HepG2 (cell line): ENCODE measurements around the gene COMT. TPM values are rescaled to one million over a fixed set of nuclear protein-coding genes. Genes with fewer than 3 reads are reported as not detected.
"Not testable (repeated sequence)": the region's sequence is repeated elsewhere in the genome, so short reads cannot be mapped to it uniquely, and the experiment has no call there.

Source experiments
- ATAC-seq: fragments of 200-7000 bp; cut with Tn5 transposase; 3 replicates; pipeline ENCODE4 v1.9.1; 2020; ENCODE audit warnings: mild to moderate bottlenecking, moderate library complexity
- BruUV-seq: library from RNA; stranded (reverse); fragments of 400-500 nt; replicated peaks from 2 replicates; lab custom pipeline; 2021; lab: Mats Ljungman, UMichigan
- CTCF ChIA-PET: fragments of 300-600 bp; formaldehyde crosslinking; extraction: SDS; loops from one replicate; lab custom pipeline; 2021; ENCODE audit warnings: low total read pairs, inconsistent platforms, low intra/inter-chr PET ratio; lab: Yijun Ruan, JAX
- POLR2A ChIA-PET: fragments of 350-600 bp; sonication (Branson Sonifier 250); formaldehyde crosslinking; loops from one replicate; lab custom pipeline; 2020; ENCODE audit warnings: antibody characterized with exemption, inconsistent platforms; lab: Yijun Ruan, JAX
- DNase-seq: peaks from one replicate; pipeline ENCODE4 v3.0.0-alpha.2; 2015; ENCODE audit warnings: low spot score
- FAIRE-seq: peaks from 3 replicates; lab custom pipeline; 2011; peaks lifted over from hg19 to GRCh38; lab: Jason Lieb, UNC
- H2AFZ ChIP-seq: one replicate; pipeline ENCODE4 v1.6.1; 2011; ENCODE audit warnings: low read length, inconsistent platforms
- H3K27ac ChIP-seq: fragments of 300-600 bp; 3 replicates; pipeline ENCODE4 v1.8.0; 2011; ENCODE audit warnings: mixed run types, mild to moderate bottlenecking, mixed read lengths, low read length, inconsistent platforms; ENCODE audit not compliant: insufficient read depth; ENCODE audit errors: extremely low read length
- H3K27me3 ChIP-seq, 2 experiments: fragments of 200-600 bp in 1 of 2; 2 replicates in 1 of 2; 3 replicates in 1 of 2; pipeline versions ENCODE4 v1.6.0 to v1.8.0; 2011; ENCODE audit warnings: low read length in 2 of 2, mild to moderate bottlenecking in 2 of 2, moderate library complexity in 2 of 2, inconsistent platforms in 1 of 2; ENCODE audit not compliant: insufficient read depth in 2 of 2, control insufficient read depth in 1 of 2
- H3K36me3 ChIP-seq, 2 experiments: fragments of 200-600 bp in 1 of 2; replicated peaks in 1 of 2; 2 replicates in 1 of 2; 3 replicates in 1 of 2; pipeline versions ENCODE4 v1.5.1 to v1.8.0; 2011; ENCODE audit warnings: low read length in 2 of 2, inconsistent platforms in 1 of 2; ENCODE audit not compliant: insufficient read depth in 2 of 2, control insufficient read depth in 1 of 2
- H3K4me1 ChIP-seq: 2 replicates; pipeline ENCODE4 v1.5.1; 2012; ENCODE audit warnings: low read length, inconsistent platforms; ENCODE audit not compliant: insufficient read depth
- H3K4me2 ChIP-seq: 2 replicates; pipeline ENCODE4 v1.6.0; 2011; ENCODE audit warnings: low read depth, low read length, inconsistent platforms
- H3K4me3 ChIP-seq, 3 experiments: fragments of 200-600 bp in 1 of 3; sonication (generic), shearing (Covaris generic) in 1 of 3; replicated peaks in 1 of 3; 2 replicates each; pipeline ENCODE4 v1.5.1; 2011 to 2016; ENCODE audit warnings: low read length in 3 of 3, inconsistent platforms in 2 of 3, low read depth in 2 of 3, mild to moderate bottlenecking in 2 of 3, control low read depth in 1 of 3, mixed read lengths in 1 of 3; ENCODE audit not compliant: insufficient read depth in 1 of 3
- H3K79me2 ChIP-seq: one replicate; pipeline ENCODE4 v1.6.1; 2011; ENCODE audit warnings: low read length, inconsistent platforms; ENCODE audit not compliant: insufficient read depth
- H3K9ac ChIP-seq: 2 replicates; pipeline ENCODE4 v1.6.0; 2011; ENCODE audit warnings: mild to moderate bottlenecking, low read depth, low read length, inconsistent platforms; ENCODE audit not compliant: insufficient read depth
- H3K9me3 ChIP-seq: 2 replicates; pipeline ENCODE4 v1.5.1; 2012; ENCODE audit warnings: mild to moderate bottlenecking, low read length
- H4K20me1 ChIP-seq: 2 replicates; pipeline ENCODE4 v1.6.0; 2011; ENCODE audit warnings: inconsistent platforms, mild to moderate bottlenecking, low read length, moderate library complexity; ENCODE audit not compliant: insufficient read depth
- DNMT3B ChIP-seq: conservative IDR thresholded peaks from 2 replicates; pipeline ENCODE4 v1.6.1; 2016; ENCODE audit warnings: missing biosample characterization, control low read depth
- HES4 ChIP-seq: sonication (generic); formaldehyde crosslinking; IDR thresholded peaks from 2 replicates; pipeline ENCODE4 v1.9.0; 2021; ENCODE audit warnings: mild to moderate bottlenecking, missing genetic modification reagents, borderline replicate concordance
- HNF4A ChIP-seq: sonication (generic); formaldehyde crosslinking; IDR thresholded peaks from 2 replicates; pipeline ENCODE4 v1.4.0; 2020; ENCODE audit warnings: missing genetic modification reagents
- NCOA2 ChIP-seq: sonication (generic); formaldehyde crosslinking; IDR thresholded peaks from 2 replicates; pipeline ENCODE4 v1.8.0; 2022; ENCODE audit warnings: inconsistent platforms
- RCOR2 ChIP-seq: IDR thresholded peaks from 2 replicates; pipeline ENCODE4 v1.6.1; 2016; ENCODE audit warnings: missing biosample characterization, missing genetic modification reagents
- RELA ChIP-seq: sonication (generic); formaldehyde crosslinking; IDR thresholded peaks from 2 replicates; pipeline ENCODE4 v1.4.0; 2020; ENCODE audit warnings: missing genetic modification reagents
- RFXAP ChIP-seq: sonication (generic); formaldehyde crosslinking; IDR thresholded peaks from 2 replicates; pipeline ENCODE4 v1.4.0; 2020; ENCODE audit warnings: missing genetic modification reagents, borderline replicate concordance
- RNF2 ChIP-seq: fragments of 450-650 bp; conservative IDR thresholded peaks from 2 replicates; pipeline ENCODE4 v1.6.1; 2016; ENCODE audit warnings: low read depth
- SAFB2 ChIP-seq: sonication (generic); formaldehyde crosslinking; IDR thresholded peaks from 2 replicates; pipeline ENCODE4 v1.5.1; 2020; ENCODE audit warnings: missing genetic modification reagents, low read depth, mild to moderate bottlenecking, borderline replicate concordance
- SMYD3 ChIP-seq: sonication (generic); formaldehyde crosslinking; IDR thresholded peaks from 2 replicates; pipeline ENCODE4 v1.8.1; 2023; ENCODE audit warnings: mild to moderate bottlenecking, missing genetic modification reagents
- STAG1 ChIP-seq: sonication (generic); formaldehyde crosslinking; IDR thresholded peaks from 2 replicates; pipeline ENCODE4 v1.4.0; 2020; ENCODE audit warnings: missing genetic modification reagents
- XRCC5 ChIP-seq: fragments of 200-400 bp; formaldehyde crosslinking; optimal IDR thresholded peaks from 2 replicates; pipeline ENCODE3; 2017; ENCODE audit warnings: mild to moderate bottlenecking, low read length
- ZBTB21 ChIP-seq: sonication (generic); formaldehyde crosslinking; IDR thresholded peaks from 2 replicates; pipeline ENCODE4 v1.4.0; 2020; ENCODE audit warnings: missing genetic modification reagents
- ZNF20 ChIP-seq: sonication (generic); formaldehyde crosslinking; IDR thresholded peaks from 2 replicates; pipeline ENCODE4 v1.4.0; 2020; ENCODE audit warnings: mild to moderate bottlenecking, moderate library complexity, missing genetic modification reagents
- ZNF282 ChIP-seq: fragments of 450-650 bp; IDR thresholded peaks from 2 replicates; pipeline ENCODE4 v1.6.1; 2018; ENCODE audit not compliant: partially characterized antibody
- ZNF331 ChIP-seq: sonication (generic); formaldehyde crosslinking; IDR thresholded peaks from 2 replicates; pipeline ENCODE4 v1.4.0; 2020; ENCODE audit warnings: missing genetic modification reagents
- ZNF34 ChIP-seq: sonication (generic); formaldehyde crosslinking; IDR thresholded peaks from 2 replicates; pipeline ENCODE4 v1.4.0; 2020; ENCODE audit warnings: mild to moderate bottlenecking, missing genetic modification reagents, borderline replicate concordance
- ZNF383 ChIP-seq: sonication (generic); formaldehyde crosslinking; IDR thresholded peaks from 2 replicates; pipeline ENCODE4 v1.4.0; 2020; ENCODE audit warnings: missing genetic modification reagents, mild to moderate bottlenecking, borderline replicate concordance
- ZNF441 ChIP-seq: sonication (generic); formaldehyde crosslinking; IDR thresholded peaks from 2 replicates; pipeline ENCODE4 v1.7.0; 2021; ENCODE audit warnings: missing genetic modification reagents, borderline replicate concordance
- ZNF564 ChIP-seq: sonication (generic); formaldehyde crosslinking; IDR thresholded peaks from 2 replicates; pipeline ENCODE4 v1.8.1; 2023; ENCODE audit warnings: mild to moderate bottlenecking, missing genetic modification reagents
- ZNF878 ChIP-seq: sonication (generic); formaldehyde crosslinking; IDR thresholded peaks from 2 replicates; pipeline ENCODE4 v1.8.1; 2023; ENCODE audit warnings: mild to moderate bottlenecking, missing genetic modification reagents, moderate library complexity
- WGBS: methylation state at CpG from one replicate; pipeline ENCODE4 v1.1.6; 2017; ENCODE audit warnings: low lambda C conversion rate; 5-methylcytosine and 5-hydroxymethylcytosine counted together
- in situ Hi-C: cut with HindIII; loops from 2 replicates; pipeline ENCODE4 v1.10.0; 2017; ENCODE audit warnings: low pct_unique_long_range_greater_than_20kb; ENCODE audit not compliant: extremely low pct_ligation_motif_present
- intact Hi-C: fragments of 100-400 bp; cut with micrococcal nuclease; formaldehyde crosslinking; loops from one replicate; pipeline ENCODE4 v1.10.0; 2022; ENCODE audit not compliant: unreplicated experiment
- polyA plus RNA-seq, 8 experiments: library from polyadenylated mRNA; depleted of rRNA in 3 of 8; stranded (reverse) in 7 of 8; unstranded in 1 of 8; fragments of >200 nt; fragmentation: Illumina TruSeq in 4 of 8; extraction: Trizol in 4 of 8; gene quantifications; 2 replicates each; pipeline versions ENCODE4 v1.2.1 to v1.2.3, GENCODE V29; 2011 to 2016; ENCODE audit warnings: low read depth in 4 of 8, missing spikeins in 1 of 8, mixed read lengths in 1 of 8; ENCODE audit not compliant: insufficient read depth in 1 of 8
- total RNA-seq, 5 experiments: library from RNA; depleted of rRNA; stranded (reverse); fragments of >200 nt; fragmentation: Illumina TruSeq; extraction: Trizol; gene quantifications; 2 replicates each; pipeline ENCODE4 v1.2.3, GENCODE V29; 2016; ENCODE audit warnings: low read depth in 1 of 5

COMT gene
- total and polyA plus RNA-seq, 2 of the 13 experiments (the other 11 are each of a cell fraction or from before 2014, with no cell fraction given) = 156 to 162 TPM

DNA sequence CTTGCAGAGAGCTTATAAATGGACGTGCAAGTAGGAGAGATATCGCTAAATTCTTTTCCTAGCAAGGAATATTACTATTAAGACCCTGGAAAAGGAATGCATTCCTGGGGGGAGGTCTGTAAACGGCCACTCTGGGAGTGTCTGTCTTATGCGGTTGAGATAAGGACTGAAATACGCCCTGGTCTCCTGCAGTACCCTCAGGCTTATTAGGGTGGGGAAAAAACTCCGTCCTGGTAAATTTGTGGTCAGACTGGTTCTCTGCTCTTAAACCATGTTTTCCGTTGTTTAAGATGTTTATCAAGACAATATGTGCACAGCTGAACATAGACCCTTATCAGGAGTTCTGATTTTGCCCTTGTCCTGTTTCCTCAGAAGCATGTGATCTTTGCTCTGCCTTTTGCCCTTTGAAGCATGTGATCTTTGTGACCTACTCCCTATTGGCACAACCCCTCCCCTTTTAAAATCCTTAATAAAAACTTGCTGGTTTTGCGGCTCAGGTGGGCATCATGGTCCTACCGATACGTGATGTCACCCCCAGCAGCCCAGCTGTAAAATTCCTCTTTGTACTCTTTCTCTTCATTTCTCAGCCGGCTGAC, 6.4 kb upstream of the COMT start:
- TF ChIP-seq HNF4A (CRISPR knock-in tag) = peak; percentile 36; the same call in 1 of the 2 replicates
- 90% methylated on average over 11 of the region's 11 CpGs for WGBS
- in situ Hi-C loops, H3K4me3 ChIP-seq, ATAC-seq, CTCF ChIA-PET, H3K4me2 ChIP-seq, DNase-seq, H3K27ac ChIP-seq, H3K79me2 ChIP-seq, H3K36me3 ChIP-seq, POLR2A ChIA-PET, H3K9me3 ChIP-seq, intact Hi-C loops, FAIRE-seq, H3K27me3 ChIP-seq, H3K9ac ChIP-seq, H4K20me1 ChIP-seq, BruUV-seq, H2AFZ ChIP-seq: not testable (repeated sequence)
- H3K4me1 ChIP-seq = peaks cover 50% of the 10 kb centered on the region

DNA sequence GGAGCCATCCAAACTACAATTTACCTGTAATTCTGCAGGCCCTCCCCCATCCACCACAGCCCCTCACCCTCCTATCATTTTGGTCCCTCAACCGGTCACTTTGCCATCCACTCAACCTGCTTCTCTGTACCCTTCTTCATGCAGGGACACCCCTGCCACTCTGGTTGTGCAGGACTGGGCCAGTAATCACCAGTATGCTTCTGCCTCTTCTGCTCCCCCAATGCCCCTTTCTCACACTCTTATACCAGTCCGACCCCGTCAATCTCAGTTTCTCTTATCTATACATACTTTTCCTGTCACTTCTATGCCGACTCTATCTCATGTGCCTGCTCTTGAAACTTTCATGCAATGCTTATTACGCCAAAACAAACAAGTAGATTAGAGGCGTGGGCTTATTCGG, 5.1 kb upstream of the COMT start:
- Histone ChIP-seq H2AFZ (no peak overlapping the region), H3K36me3 (no peaks in the 10 kb centered on the region; a peak in 1 of 5 replicates), H3K4me3 (no peak overlapping the region), H3K4me1 (peaks cover 58% of the 10 kb centered on the region), H3K27me3 (no peaks in the 10 kb centered on the region), H4K20me1 (no peaks in the 10 kb centered on the region), H3K79me2 (peaks cover 15% of the 10 kb centered on the region), H3K4me2 (no peak overlapping the region), H3K27ac (no peak overlapping the region), H3K9ac (no peak overlapping the region), H3K9me3 (no peaks in the 10 kb centered on the region)
- in situ Hi-C loops = no loop called here
- no peak for ATAC-seq
- ChIA-PET POLR2A (interaction anchor here (0.9 kb wide), 1 partner anchor 12 kb away, joined by 3 read pairs; no protein-coding TSS in a partner anchor), CTCF (no interaction called here)
- BruUV-seq = no TSS peak
- intact Hi-C loops = no loop called here
- no peak for TF ChIP-seq SMYD3 (CRISPR knock-in tag)
- TF ChIP-seq ZNF441 (CRISPR knock-in tag) = no peak
- no peak for TF ChIP-seq RELA (CRISPR knock-in tag)
- TF ChIP-seq XRCC5 = no peak
- TF ChIP-seq ZNF20 (CRISPR knock-in tag) = no peak
- TF ChIP-seq SAFB2 = no peak
- no peak for TF ChIP-seq ZNF331 (CRISPR knock-in tag)
- TF ChIP-seq ZNF878 = no peak
- TF ChIP-seq NCOA2 (CRISPR knock-in tag) = no peak
- no peak for TF ChIP-seq ZNF383 (CRISPR knock-in tag)
- TF ChIP-seq ZNF34 (CRISPR knock-in tag) = no peak
- no peak for TF ChIP-seq HES4 (CRISPR knock-in tag)
- TF ChIP-seq RNF2 = no peak
- TF ChIP-seq ZBTB21 (CRISPR knock-in tag) = no peak
- TF ChIP-seq ZNF564 = no peak
- TF ChIP-seq ZNF282 = no peak
- TF ChIP-seq RFXAP (CRISPR knock-in tag) = no peak
- no peak for TF ChIP-seq DNMT3B (CRISPR knock-in tag)
- TF ChIP-seq STAG1 (CRISPR knock-in tag) = no peak
- TF ChIP-seq RCOR2 (CRISPR knock-in tag) = no peak
- no peak for FAIRE-seq
- 97% methylated on average over 7 of the region's 7 CpGs for WGBS
- DNase-seq = no peak
